PC-3 (cell line): ENCODE data around the gene RNU1-3. TPM values are rescaled to one million over a fixed set of nuclear protein-coding genes. Genes with fewer than 3 reads are reported as not detected.

ENCODE experiments used
- total RNA-seq: library from RNA; depleted of rRNA; stranded (reverse); fragments of >200 nt; gene quantifications from 2 replicates; pipeline ENCODE4 v1.2.3, GENCODE V29; 2014; rRNA removed

The RNU1-3 gene
- total RNA-seq, 1 experiment from 2014 or later: under 0.01 TPM

Other genes with a start within 250 kb of the RNU1-3 start
- gene SPATA21, start 229.5 kb downstream of the RNU1-3 start, total RNA-seq: not detected in 2 replicates
- gene NECAP2, start 226.2 kb downstream of the RNU1-3 start, total RNA-seq: 65.0 and 70.0 TPM in 2 replicates
- under 0.01 TPM in 2 replicates for gene RNU1-1, start 152.7 kb downstream of the RNU1-3 start, total RNA-seq
- 57.2 and 76.7 TPM in 2 replicates for gene NBPF1, start 53.4 kb downstream of the RNU1-3 start, total RNA-seq
- under 0.01 TPM in 2 replicates for gene RNU1-4, start 73.6 kb upstream of the RNU1-3 start, total RNA-seq
- under 0.01 TPM in 2 replicates for gene RNU1-2, start 229.0 kb upstream of the RNU1-3 start, total RNA-seq